Measurements from ENCODE around the gene PPP1R14B. TPM values are rescaled to one million over a fixed set of nuclear protein-coding genes. Genes with fewer than 3 reads are reported as not detected.
A peak's percentile ranks its signal among the peaks of the same experiment; 100 is the strongest.

PPP1R14B gene, protein sequence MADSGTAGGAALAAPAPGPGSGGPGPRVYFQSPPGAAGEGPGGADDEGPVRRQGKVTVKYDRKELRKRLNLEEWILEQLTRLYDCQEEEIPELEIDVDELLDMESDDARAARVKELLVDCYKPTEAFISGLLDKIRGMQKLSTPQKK
- 82.5 TPM for total RNA-seq

DNA sequence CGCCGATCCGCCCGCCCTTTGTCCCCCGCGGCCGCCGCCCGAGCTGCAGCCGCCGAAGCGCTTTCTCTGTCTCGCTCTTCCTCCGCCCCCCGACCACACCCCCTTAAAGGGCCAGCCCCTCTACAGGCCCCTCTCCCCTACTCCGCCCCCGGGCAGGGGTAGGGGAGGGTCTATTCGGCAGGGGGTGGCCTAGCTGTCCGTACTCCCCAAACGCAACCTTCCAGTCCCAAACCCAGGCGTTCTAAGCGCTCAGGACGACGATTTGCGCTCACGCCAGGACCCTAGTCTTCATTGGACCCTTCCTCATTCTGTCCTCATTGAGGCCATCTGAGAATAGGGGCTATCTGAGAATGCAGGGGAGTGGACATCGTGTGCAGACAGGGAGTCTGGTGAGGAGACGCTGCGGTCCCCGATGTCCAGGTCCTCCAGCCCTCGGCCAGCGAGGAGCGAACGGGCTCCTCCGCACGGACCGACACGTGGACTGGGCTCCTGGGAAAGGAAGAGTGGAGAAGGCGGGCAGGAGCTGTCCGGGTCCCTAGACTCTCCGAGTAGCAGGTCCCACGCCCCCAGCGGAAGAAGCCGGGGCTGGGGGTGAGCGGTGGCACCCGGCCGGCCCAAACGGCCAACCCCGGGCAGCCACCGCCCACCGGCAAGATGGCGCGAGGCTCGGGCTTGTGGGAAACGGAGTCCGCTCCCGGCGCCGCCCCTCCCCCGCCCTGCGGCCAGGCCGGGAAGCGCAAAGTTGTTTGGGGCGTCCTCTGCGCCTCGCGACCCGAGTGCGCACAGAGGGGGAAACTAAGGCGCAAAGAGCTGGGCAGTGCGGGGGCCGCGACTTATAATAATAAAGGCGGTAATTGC is at the start of gene PPP1R14B:
Gene PPP1R14B, minus strand, starts transcription at position 73 of the 858 bp plus-strand sequence. CDS start 270 bp downstream, outside the sequence.
- peak; percentile 95 for DNase-seq

DNA sequence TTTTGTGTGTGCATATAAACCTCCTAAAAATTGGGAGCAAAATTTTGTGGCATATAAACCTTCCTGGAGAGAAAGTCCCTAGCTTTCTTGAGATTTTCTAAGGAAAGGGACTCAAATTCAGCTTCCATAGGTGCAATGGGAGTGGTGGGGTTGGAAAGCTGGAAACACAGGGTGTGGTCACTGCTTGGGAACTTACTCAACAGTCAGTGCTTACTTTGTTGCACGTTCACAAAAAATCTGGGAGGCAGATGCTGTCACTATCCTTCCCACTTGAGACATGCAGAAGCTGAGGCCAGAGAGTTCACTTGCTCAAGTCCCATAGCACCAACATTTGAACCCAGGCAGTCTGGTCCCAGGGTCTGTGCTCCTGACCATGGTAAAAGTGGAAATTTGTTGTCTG is 49.5 kb upstream of the PPP1R14B start:
- DNase-seq: no peak

DNA sequence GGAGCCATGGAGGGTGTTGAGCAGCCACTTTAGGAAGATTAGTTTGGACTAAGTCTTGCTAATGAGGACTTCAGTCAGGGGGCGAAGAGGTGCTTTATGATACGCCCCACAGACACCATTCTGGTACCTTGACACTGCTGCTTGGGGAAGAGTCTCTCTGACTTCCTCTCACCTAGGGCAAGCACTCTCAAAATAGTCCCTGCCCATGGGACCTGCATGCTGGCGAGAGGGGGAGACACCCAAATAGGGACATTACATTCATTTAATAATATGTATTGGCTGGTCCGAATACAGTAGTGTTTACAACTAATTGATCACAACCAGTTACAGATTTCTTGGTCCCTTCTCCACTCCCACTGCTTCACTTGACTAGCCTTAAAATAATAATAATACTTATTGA is 49.0 kb upstream of the PPP1R14B start:
- DNase-seq: no peak

DNA sequence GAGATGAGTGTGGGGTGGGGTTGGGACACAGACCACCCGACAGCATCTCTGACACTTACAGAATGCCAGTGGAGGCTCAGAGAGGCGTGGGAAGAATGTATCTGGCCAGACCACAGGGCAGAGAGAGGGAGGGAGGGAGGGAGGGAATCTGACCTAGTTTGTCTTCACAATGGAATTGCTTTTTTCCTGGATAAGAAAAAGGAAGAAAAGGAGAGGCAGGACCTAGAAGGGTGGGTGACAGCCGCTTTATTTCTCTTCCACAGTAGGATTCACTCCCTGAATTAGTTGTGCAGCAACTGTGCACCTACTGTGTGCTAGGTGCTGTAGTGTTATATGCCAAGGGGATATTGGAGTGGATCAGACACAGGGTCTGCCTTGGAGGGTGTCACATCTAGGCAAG is 48.0 kb upstream of the PPP1R14B start:
- DNase-seq: no peak

DNA sequence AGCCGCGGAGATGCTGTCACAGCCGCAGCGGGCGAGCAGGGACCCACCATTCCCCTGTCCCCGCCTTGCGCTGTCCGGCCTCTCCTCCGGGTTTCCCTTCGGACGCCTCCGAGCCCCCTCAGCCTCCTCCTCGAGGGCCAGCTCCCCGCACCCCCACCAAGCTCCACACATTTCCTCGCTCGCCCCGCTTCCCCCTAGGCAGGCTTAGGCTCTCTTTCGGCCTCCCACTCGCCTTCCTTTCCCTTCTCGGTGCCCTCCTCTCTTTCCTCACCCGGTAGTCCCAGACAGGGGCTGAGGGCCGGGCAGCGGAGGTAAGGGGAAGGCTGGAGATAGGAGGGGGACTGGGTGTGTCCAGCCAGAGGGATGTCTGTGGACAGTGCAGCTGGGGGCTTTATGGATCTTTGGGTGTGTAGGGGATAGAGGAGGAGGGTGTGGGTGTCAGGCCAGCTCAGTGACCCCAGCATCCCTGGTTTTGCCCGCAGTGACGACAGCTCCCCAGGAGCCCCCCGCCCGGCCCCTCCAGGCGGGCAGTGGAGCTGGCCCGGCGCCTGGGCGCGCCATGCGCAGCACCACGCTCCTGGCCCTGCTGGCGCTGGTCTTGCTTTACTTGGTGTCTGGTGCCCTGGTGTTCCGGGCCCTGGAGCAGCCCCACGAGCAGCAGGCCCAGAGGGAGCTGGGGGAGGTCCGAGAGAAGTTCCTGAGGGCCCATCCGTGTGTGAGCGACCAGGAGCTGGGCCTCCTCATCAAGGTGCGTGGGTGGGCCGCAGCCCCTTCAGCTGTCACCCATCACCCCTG is 45.9 kb upstream of the PPP1R14B start:
- no peak for DNase-seq

DNA sequence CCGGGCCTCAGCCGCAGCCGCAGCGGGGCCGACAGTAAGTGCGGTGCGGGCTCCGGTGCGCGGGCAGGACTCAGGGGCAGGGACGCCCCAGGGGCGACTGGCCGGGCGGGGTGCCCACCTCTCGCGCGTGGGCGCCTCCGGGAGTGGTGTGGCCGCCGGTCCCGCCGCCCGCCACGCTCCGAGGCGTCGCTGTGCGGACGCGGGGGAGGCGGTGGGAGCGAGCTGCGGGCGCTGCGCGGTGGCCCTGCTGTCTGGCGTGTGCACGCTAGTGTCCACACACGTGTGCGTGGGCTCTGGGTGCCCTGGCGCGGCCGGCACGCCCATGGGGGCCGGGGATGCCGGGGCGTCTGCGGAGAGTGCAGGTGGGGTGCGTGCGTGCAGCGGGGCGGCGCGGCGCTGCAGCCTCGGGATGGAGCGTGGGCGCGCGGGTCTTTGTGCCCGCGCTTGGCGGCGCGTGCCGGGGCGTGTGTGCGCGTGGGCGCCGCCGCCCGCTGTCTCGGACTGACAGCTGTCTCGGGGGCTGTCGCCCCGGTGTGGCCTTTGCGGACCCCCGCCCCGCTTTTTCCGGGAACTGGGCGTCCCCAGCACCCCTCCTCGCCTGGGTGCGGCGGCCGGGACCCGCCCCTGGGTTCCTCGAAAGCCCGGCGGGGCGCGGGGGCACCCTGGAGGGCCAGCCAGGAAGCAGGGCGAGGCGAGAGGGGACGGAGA is 45.2 kb upstream of the PPP1R14B start:
- no peak for DNase-seq

DNA sequence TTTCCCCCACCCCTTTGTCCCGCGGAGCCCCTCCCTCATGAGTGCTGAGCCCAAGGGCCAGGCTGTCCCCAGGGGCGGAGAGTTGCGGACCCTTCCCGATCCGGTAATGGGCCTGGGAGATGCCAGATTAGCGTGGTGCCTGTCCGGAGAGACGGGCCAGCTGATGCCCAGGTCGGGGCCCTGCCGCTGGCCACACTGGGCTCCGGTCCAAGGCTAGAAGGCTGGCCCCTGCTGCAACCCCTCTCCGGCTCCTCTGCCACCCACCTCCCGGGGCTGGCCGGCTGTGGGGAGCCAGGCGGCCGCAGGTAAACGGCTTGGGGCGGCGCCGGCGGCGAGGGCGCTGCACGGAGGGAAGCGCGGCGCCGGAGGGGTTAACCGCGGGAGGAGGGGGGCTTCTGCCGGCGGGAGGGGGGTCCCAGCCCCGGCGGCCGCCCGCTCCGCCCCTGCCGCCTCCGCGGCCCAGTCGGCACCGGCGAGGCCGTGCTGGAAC is 44.6 kb upstream of the PPP1R14B start, which contains the start of gene KCNK4:
Gene KCNK4, plus strand, starts transcription at position 41 of the 490 bp plus-strand sequence. CDS start 1,717 bp downstream, outside the sequence.
- no peak for DNase-seq

DNA sequence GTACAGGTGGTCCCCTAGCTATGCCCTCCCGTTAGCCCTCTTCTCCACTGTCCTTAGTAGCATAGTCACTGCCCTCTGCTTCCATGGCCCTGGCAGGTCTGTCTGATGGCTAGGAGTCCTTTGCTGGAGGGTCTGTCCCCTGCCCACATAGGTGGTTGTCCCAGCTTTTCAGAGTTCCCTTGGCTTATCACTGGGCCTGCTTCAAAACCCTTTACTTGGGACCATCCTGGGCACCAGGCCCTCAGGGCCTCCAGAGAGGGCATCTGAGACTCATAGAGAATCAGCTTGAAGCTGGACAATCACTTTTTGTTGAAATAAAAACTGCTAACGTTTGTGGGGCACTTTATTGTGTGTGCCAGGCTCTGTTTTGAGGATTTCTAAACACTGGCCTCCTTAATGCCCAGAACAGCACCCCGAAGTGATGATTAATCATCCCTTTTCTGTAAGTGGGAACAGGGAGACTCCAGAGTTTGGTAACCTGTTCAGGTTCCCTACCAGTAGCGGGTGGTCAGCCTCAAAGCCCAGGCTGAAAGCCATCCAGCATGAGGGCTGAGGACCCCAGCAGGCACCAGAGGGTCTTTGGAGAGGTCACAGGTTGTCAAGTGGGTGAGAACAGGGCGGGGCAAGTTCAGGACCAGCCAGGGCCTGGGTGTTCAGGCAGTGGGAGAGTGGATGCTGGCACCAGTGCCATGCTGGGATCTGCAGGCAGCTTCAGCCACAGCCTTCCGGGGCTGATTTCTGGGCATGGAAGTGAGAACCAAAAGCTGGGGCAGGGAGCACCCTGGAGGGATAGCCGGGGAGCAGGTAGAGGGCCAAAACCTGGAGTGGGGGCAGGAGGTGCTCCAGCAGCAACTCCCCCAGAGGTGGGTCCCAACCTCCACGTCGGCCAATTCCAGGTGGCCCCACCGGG is 43.9 kb upstream of the PPP1R14B start:
- no peak for DNase-seq

DNA sequence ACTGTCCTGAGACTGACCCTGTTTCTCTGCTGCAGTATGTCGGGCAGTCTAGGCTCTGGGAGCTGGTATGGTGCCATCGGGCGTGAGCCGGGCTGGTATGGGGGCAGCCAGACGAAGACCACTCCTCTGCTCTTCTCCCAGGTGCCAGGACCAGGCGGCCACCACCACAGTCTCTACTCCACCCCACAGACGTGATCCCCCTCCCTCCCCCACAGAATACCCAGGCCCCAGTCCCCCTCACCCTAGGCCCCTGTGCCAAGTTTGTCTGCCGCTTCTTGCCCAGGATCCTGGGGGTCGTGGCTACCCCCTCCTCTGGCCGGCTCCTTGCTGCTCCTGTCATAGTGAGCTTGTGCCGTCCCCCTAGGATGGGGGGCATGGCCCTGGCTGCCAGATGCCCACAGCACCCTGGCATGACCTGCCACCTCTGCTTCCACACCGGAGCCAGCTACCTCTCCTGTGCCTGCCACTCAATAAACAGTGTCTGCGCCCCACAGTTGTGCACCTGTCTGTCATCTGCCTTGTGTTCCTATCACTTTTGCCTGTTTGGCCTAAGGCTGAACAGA is 42.3 kb upstream of the PPP1R14B start:
- DNase-seq: no peak

DNA sequence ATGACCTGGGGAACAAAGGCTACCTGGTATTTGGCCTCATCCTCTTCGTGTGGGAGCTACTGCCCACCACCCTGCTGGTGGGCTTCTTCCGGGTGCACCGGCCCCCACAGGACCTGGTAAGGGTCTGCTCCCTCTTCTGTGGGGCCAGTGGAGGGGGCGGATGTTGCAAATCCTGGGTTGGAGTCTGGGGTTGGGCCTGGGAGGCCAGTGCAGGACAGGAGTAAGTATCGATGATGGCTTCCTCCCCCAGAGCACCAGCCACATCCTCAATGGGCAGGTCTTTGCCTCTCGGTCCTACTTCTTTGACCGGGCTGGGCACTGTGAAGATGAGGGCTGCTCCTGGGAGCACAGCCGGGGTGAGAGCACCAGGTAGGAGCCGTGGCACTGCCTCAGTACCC is 41.6 kb upstream of the PPP1R14B start:
- no peak for DNase-seq

DNA sequence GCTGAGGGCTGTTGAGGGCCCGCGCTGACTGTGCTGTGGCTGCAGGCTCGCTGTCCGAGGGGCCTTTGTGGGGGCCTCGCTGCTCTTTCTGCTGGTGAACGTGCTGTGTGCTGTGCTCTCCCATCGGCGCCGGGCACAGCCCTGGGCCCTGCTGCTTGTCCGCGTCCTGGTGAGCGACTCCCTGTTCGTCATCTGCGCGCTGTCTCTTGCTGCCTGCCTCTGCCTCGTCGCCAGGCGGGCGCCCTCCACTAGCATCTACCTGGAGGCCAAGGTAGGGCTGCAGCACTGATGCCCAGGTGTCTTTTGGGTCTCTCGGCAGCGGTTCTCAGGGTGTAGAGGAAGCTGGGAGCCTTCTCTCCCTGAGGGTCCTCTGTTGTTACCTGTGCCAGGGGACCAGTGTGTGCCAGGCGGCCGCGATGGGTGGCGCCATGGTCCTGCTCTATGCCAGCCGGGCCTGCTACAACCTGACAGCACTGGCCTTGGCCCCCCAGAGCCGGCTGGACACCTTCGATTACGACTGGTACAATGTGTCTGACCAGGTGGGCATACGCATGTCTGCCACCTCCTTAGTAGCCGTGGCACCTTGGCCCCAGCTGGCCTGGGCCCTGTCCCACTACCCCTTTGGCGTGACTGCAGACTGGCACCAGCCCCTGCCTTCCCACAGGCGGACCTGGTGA is 41.1 kb upstream of the PPP1R14B start:
- DNase-seq: no peak

DNA sequence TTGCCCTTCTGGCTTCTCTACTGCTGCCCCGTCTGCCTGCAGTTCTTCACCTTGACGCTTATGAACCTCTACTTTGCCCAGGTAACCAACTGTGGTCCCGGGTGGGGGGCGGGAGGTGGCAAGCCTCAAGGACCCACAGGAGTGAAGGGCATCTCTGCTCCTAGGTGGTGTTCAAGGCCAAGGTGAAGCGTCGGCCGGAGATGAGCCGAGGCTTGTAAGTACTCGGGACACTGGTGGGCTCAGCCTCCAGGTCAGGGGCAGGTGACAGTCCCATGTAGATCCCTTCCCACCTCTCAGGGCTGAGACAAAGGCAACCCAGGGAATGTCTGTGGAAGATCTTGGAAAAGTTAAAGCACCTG is 40.0 kb upstream of the PPP1R14B start:
- no peak for DNase-seq

DNA sequence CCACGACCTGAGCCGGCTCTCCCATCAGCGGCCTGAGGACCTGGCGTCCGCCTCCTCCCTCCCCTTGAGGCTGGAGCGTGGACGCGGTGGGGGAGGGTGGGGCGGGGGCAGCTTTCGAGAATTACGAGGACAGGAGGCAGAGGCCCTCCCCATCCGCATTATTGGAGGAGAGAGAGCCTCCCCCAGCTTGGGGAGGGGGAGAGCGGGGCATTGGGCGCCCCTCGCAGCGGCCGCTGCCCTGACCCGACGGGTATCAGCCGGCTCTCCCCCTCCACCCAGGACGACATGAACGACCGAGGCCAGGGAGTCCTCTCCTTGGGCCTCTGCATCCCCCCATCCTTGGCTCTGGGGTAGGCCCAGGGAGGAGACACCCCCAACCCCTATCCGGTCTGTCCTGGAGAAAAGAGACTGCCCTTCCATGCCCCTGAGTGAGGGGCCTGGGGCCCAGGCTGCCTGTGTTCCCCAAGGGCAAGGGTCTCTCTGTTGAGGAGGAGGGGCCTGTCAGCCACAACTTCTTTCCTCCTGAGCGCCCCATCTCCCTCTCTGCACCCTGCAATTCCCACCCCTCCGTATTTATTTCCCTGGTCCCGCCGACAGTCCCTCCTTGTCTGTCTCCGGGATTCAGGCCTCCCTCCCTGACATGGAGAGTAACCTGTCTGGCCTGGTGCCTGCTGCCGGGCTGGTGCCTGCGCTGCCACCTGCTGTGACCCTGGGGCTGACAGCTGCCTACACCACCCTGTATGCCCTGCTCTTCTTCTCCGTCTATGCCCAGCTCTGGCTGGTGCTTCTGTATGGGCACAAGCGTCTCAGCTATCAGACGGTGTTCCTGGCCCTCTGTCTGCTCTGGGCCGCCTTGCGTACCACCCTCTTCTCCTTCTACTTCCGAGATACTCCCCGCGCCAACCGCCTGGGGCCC is 39.4 kb upstream of the PPP1R14B start:
- DNase-seq: no peak

DNA sequence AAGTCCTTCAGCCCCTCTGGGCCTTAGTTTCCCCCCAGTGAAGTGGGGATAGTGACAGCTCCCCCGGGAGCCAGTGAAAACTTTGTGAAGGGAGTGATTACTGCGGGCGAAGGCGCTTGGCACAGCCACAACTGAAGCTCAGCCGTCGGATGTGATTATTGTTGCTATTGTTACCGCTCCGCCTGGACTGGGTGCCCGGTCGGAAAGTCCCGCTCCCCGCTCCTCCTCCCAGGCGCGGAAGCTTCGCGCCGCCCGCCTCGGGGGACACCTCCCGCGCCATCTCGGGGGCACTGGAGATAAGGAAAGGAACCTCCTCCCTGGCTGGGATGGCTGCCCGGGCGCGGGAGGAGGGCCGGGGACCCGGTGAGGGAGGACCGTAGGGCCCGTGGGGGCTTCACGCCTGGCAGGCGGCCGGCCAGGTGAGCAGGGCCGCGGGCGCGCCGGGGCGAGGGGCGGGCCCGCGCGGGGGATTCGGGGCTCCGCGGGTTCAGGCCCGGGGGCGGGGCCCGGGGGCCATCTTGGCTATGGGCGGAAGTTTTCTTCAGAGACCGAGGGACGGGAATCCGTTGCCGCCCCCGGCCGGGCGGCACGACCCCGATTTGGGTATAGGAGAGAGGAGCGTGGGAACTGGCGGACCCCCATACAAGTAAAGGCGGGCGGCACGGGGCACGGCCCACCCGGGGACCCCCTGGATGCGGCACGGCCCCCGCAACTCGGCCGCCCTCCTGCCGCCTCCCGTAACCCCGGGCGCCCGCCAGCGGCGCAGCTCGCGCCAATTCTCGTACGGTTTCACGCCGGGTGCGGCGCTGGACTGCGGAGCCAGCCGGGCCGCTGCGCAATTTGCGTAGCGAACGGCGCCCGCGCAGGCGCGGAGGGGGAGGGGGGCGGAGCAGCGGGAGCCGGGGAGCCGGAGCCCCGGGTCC is 38.5 kb upstream of the PPP1R14B start, which contains the start of gene GPR137:
Gene GPR137, plus strand, starts transcription at position 887 of the 923 bp plus-strand sequence. CDS start 677 bp downstream, outside the sequence.
- peak; percentile 92 for DNase-seq

DNA sequence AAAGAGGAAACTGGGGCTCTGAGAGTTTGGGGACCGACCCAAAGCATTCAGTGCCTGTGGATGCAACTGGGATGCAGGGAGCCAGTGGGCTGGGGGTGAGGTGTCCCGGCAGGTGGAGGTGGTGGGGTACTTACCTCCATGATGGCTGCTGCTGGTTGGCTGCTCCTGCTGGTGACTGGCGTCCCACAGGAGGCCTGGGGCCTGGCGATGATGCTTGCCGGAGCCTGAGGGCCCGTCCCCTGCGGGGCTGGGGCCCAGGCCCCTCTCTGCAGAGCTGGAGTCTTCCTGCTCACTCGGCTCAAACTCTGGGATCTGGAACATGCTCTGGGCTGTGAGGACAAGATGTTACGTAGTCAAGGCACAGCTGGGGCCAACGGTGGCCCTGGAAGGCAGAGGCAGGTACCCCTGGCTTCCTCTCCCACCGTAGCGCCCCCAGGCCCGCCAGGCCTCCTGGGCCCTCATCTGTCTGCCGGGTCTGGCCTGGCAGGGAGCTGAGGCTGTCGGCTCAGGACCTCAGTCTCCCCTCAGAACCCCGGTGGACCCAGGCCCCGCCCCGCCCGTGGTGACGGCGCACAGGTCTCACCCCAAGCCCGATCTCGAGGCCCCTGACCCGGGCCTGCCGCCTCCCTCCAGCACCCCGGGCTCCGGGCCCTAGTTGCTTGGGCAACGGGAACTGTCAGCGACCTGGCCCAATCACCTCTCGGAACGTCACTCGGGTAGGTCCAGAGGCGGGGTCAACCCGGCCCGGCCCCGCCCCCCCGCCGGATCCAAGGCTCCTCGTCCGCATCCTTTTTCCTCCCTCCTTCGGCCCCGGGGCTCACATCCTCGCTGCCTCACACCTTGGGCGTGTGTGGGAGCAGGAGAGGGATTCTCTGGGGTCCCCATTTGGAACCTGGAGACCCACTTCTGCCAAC is 37.6 kb upstream of the PPP1R14B start, which contains the start of gene BAD:
Gene BAD, minus strand, starts transcription at position 618 of the 914 bp plus-strand sequence. Its CDS starts 297 bp downstream, at position 321.
- peak; percentile 97 for DNase-seq

DNA sequence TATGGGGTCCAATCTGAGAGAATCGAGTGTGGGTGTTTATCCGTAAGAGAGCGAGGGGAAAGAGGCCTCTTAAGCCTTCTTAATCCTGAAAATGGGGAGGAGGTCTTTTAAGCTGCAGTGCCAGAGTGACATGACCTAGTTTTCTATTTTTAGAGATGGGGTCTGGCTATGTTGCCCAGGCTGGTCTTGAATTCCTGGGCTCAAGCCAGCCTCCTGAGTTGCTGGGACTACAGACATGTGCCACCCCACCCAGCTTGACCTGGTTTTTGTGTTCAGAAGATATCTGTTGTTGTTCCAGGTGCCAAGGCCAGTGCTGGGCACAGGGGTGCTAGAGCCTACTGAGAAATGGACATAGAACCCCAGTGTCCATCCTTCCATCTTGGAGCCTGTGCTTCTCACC is 36.3 kb upstream of the PPP1R14B start:
- no peak for DNase-seq
